Sigmoid colon (tissue), 7 donors: ENCODE measurements around the gene TRAF3IP3. TPM values are rescaled to one million over a fixed set of nuclear protein-coding genes. Genes with fewer than 3 reads are reported as not detected.
A peak's percentile ranks its signal among the peaks of the same experiment; 100 is the strongest.

Source experiments
- DNase-seq: peaks from one replicate; pipeline ENCODE4 v3.0.0-alpha.2; 2019
- H3K27ac ChIP-seq, 4 donors: fragments of 200-600 bp; sonication (generic); one replicate each; pipeline ENCODE4 v1.5.1; 2016 to 2019; ENCODE audit warnings: mild to moderate bottlenecking in 1 of 4
- H3K27me3 ChIP-seq, 3 donors: fragments of 200-600 bp; sonication (generic); one replicate each; pipeline ENCODE4 v1.5.1; 2019; ENCODE audit warnings: mild to moderate bottlenecking in 1 of 3
- H3K36me3 ChIP-seq, 4 donors: fragments of 200-600 bp; sonication (generic); one replicate each; pipeline ENCODE4 v1.5.1; 2016 to 2019
- H3K4me1 ChIP-seq, 4 donors: fragments of 200-600 bp; sonication (generic); one replicate each; pipeline ENCODE4 v1.5.1; 2017 to 2019
- H3K4me3 ChIP-seq, 4 donors: fragments of 200-600 bp; sonication (generic); one replicate each; pipeline ENCODE4 v1.5.1; 2017 to 2019; ENCODE audit warnings: mild to moderate bottlenecking in 2 of 4, moderate library complexity in 1 of 4
- H3K9me3 ChIP-seq, 4 donors: fragments of 200-600 bp in 3 of 4; sonication (generic) in 3 of 4; one replicate each; pipeline versions ENCODE4 v1.5.1 to v1.6.1; 2013 to 2019
- CTCF ChIP-seq, 4 experiments: fragments of 450-650 bp in 3 of 4; fragments of 200-600 bp in 1 of 4; IDR thresholded peaks; one replicate each; pipeline ENCODE4 v1.5.1; 2016 to 2019; ENCODE audit warnings: antibody characterized with exemption in 4 of 4, mild to moderate bottlenecking in 3 of 4, moderate library complexity in 2 of 4
- EP300 ChIP-seq, 4 donors: sonication (generic); formaldehyde crosslinking; IDR thresholded peaks; one replicate each; pipeline ENCODE4 v1.6.1; 2017; ENCODE audit warnings: antibody characterized with exemption in 4 of 4
- POLR2A ChIP-seq, 2 donors: fragments of 450-650 bp; IDR thresholded peaks; one replicate each; pipeline ENCODE4 v1.6.1; 2016; ENCODE audit warnings: antibody characterized with exemption in 2 of 2, mild to moderate bottlenecking in 2 of 2, moderate library complexity in 2 of 2
- POLR2AphosphoS5 ChIP-seq, 4 donors: sonication (generic); formaldehyde crosslinking; IDR thresholded peaks; one replicate each; pipeline ENCODE4 v1.6.1; 2017; ENCODE audit warnings: antibody characterized with exemption in 4 of 4
- WGBS, 2 donors: extraction: QIAGEN DNeasy Blood & Tissue Kit; methylation state at CpG; one replicate each; pipeline ENCODE4 v1.1.7; 2013; 5-methylcytosine and 5-hydroxymethylcytosine counted together
- intact Hi-C: fragments of 100-400 bp; cut with DNase I; formaldehyde crosslinking; loops from one replicate; pipeline ENCODE4 v1.15.1; 2023
- polyA plus RNA-seq, 3 donors: library from polyadenylated mRNA; stranded (reverse); fragments of 200-250 nt; gene quantifications; one replicate each; pipeline ENCODE4 v1.2.3, GENCODE V29; 2013
- total RNA-seq, 4 donors: library from RNA; depleted of rRNA; stranded (reverse); fragments of >200 nt; gene quantifications; one replicate each; pipeline ENCODE4 v1.1.0, GENCODE V29; 2016
- donor health status: healthy with polysubstance abuse.
- donor health status: Bipolar disorder and iron deficiency.
- donor health status: healthy.

TRAF3IP3 gene
- total and polyA plus RNA-seq, 7 donors: 1.1 to 43.7 (median 1.7) TPM

- no peak for DNase-seq
- Histone ChIP-seq H3K9me3 (no peaks in the 10 kb centered on the region), H3K36me3 (no peaks in the 10 kb centered on the region), H3K27ac (no peak overlapping the region), H3K4me1 (peaks cover 0 to 6% (median 0%) of the 10 kb centered on the region in 4 donors), H3K27me3 (no peaks in the 10 kb centered on the region), H3K4me3 (no peak overlapping the region)
- intact Hi-C loops: loop anchor here (10.0 kb wide), 1 partner anchor 59 kb away; no protein-coding TSS in a partner anchor
- WGBS, 2 donors: 11 to 38% methylated on average over 12 of the region's 12 CpGs
- TF ChIP-seq EP300 (IDR thresholded peaks at IDR 0.05): no peak
- peak; percentile 9 to 58 (median 48) for TF ChIP-seq CTCF (IDR thresholded peaks at IDR 0.05)
- no peak for TF ChIP-seq POLR2AphosphoS5 (IDR thresholded peaks at IDR 0.05)
- no peak for TF ChIP-seq POLR2A (IDR thresholded peaks at IDR 0.05)
These were observed 67.5 kb downstream of the TRAF3IP3 start for GRCh38 chr1:209823143-209824041.

- peaks cover 0 to 13% (median 9%) of the 10 kb centered on the region in 4 donors for H3K4me1 ChIP-seq
- 47 to 67% methylated on average over 11 of the region's 11 CpGs for WGBS, 2 donors
- no peaks in the 10 kb centered on the region for H3K27me3 ChIP-seq
- peaks cover 0 to 5% (median under 1%) of the 10 kb centered on the region in 4 donors for H3K36me3 ChIP-seq
- H3K4me3 ChIP-seq: no peak overlapping the region
- no peak for TF ChIP-seq EP300 (IDR thresholded peaks at IDR 0.05)
- TF ChIP-seq POLR2A (IDR thresholded peaks at IDR 0.05): no peak
- no peak for TF ChIP-seq CTCF (IDR thresholded peaks at IDR 0.05)
- no peak for TF ChIP-seq POLR2AphosphoS5 (IDR thresholded peaks at IDR 0.05)
- H3K9me3 ChIP-seq: no peaks in the 10 kb centered on the region
- H3K27ac ChIP-seq: no peak overlapping the region
- intact Hi-C loops: loop anchor here (10.0 kb wide), 1 partner anchor 61 kb away; no protein-coding TSS in a partner anchor
- no peak for DNase-seq
These were observed 70.0 kb downstream of the TRAF3IP3 start for GRCh38 chr1:209825591-209826434.

DNA sequence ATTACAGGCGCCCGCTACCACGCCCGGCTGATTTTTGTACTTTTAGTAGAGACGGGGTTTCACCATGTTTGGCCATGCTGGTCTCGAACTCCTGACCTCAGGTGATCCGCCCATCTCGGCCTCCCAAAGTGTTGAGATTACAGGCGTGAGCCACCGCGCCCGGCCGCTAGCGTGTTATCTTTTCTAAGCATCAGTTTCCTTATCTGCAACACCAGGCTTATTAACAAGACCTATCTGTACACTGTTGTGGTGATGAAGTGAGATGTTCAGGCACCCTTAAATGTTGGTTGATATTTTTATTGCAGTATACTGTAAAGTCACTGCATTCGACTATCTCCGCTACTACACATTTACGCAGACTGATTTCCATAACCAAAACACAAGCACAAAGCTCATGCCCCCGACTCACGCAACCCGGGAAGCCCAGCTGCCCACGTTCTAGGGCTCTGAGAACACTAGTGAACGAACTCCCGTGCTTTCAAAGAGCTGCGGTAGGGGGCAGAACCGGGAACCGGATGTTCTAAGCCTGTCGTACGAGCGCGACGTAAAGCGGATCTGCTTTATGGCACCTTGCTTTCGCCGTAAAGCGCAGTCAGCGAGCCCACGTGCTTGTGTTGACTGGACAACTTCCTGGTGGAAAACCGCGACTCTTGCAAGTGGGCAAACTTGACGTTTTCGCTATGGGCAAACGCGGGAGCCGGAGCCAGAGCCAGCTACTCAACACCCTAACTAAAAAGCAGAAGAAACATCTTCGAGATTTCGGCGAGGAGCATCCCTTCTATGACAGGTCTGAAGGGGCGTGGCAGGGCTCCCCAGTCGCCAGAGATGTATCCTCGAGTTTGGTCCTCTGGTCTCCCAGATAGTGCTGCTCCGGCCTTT is 71.8 kb downstream of the TRAF3IP3 start, which contains the start of gene UTP25:
UTP25 (plus strand) TSS at position 589 of the 879 bp plus-strand sequence; CDS start at position 681, 92 bp downstream.
- 8 to 16% methylated on average over 51 of the region's 51 CpGs for WGBS, 2 donors
- TF ChIP-seq POLR2A (IDR thresholded peaks at IDR 0.05) (no peak), POLR2AphosphoS5 (IDR thresholded peaks at IDR 0.05) (peak in 3 of 4 donors; percentile 52 to 94 (median 61)), EP300 (IDR thresholded peaks at IDR 0.05) (peak in 1 of 4 donors; percentile 49), CTCF (IDR thresholded peaks at IDR 0.05) (peak; percentile 41 to 70 (median 56))
- Histone ChIP-seq H3K4me1 (peaks cover 0 to 13% (median 9%) of the 10 kb centered on the region in 4 donors), H3K27me3 (no peaks in the 10 kb centered on the region), H3K4me3 (peak within 1 kb of the TSS; percentile 67 to 80 (median 74)), H3K27ac (peak within 1 kb of the TSS; percentile 70 to 80 (median 74)), H3K9me3 (no peaks in the 10 kb centered on the region), H3K36me3 (peaks cover 0 to 21% (median 7%) of the 10 kb centered on the region in 4 donors)
- intact Hi-C loops: loop anchor here (1.0 to 10.0 kb wide), 2 partner anchors 42 to 63 kb away; no protein-coding TSS in a partner anchor
- DNase-seq: peak; percentile 95

DNA sequence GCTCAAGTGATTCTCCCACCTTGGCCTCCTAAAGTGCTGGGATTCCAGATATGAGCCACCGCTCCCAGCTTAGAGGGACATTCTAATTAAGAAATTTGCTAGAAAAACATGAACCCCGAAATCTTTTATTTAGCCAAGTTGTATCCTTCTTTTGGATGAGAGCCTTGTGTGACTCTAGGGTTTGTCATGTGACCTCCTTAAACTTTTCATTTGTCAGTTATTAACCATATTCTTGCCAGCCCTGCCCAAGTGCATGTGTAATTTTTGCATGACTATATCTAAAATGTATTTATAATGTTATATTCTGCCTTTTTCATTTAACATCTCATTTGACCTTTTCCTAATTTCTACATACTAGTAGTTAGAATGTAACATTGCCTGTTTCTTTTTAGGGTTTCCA is 73.9 kb downstream of the TRAF3IP3 start:
- Histone ChIP-seq H3K27me3 (no peaks in the 10 kb centered on the region), H3K27ac (no peak overlapping the region), H3K4me1 (peaks cover 0 to 13% (median 9%) of the 10 kb centered on the region in 4 donors), H3K4me3 (no peak overlapping the region), H3K36me3 (peaks cover 4 to 42% (median 17%) of the 10 kb centered on the region in 4 donors), H3K9me3 (no peaks in the 10 kb centered on the region)
- 87 to 95% methylated on average over 2 of the region's 2 CpGs for WGBS, 2 donors
- intact Hi-C loops: loop anchor here (10.0 kb wide), 1 partner anchor 65 kb away; no protein-coding TSS in a partner anchor
- TF ChIP-seq CTCF (IDR thresholded peaks at IDR 0.05): no peak
- no peak for TF ChIP-seq EP300 (IDR thresholded peaks at IDR 0.05)
- TF ChIP-seq POLR2AphosphoS5 (IDR thresholded peaks at IDR 0.05): no peak
- TF ChIP-seq POLR2A (IDR thresholded peaks at IDR 0.05): no peak
- no peak for DNase-seq
